ENCODE results near the gene FSTL4. TPM values are rescaled to one million over a fixed set of nuclear protein-coding genes. Genes with fewer than 3 reads are reported as not detected.

FSTL4 gene
- total and polyA plus RNA-seq, 12 donors: 0.48 to 5.2 (median 2.3) TPM

DNA sequence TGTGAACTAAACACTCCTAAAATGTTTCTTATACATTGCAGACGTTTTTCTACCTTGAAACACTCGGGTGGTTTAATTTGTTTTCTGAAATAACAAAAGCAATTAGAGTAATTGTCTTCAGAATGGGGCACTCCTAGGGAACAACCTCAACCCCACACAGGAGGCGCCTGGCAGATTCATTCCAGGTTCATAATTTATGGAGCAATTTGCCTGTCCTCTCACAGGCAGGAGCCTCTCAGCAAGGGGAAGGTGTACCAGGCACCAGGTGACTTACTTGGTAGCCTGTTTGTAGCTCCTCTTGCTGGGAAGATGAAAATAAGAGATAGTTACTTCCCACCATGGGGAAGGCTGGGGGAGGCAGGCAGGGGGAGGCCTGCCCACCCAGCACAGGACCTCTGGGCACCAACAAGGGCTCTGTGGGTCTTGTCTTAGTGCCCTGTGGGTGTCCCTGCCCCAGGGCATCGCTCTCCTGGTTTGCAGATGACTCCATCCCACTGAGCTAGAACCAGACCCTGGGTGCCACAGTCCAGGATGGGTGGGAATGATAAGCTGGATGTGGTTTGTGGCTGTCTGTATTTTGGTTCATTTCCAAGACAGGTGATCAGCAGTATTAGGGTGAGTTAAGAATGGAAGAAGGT is 144.4 kb downstream of the FSTL4 start:
- TF ChIP-seq POLR2A (IDR thresholded peaks at IDR 0.05) (no peak), CTCF (IDR thresholded peaks at IDR 0.05) (no peak)
- no peaks in the 10 kb centered on the region for H3K9me3 ChIP-seq (replicated peaks in 1 of 3)
- intact Hi-C loops (cut with DNase I): no loop called here
- H3K27me3 ChIP-seq: no peaks in the 10 kb centered on the region
- no peaks in the 10 kb centered on the region for H3K36me3 ChIP-seq (replicated peaks in 1 of 2)
- H3K27ac ChIP-seq: no peak overlapping the region
- H3K4me3 ChIP-seq: no peak overlapping the region
- no peaks in the 10 kb centered on the region for H3K4me1 ChIP-seq (replicated peaks in 1 of 2)
- DNase-seq: peak in 1 of 7 donors; percentile 10
- WGBS, 4 donors: 75 to 83% (median 78%) methylated on average over 4 of the region's 4 CpGs

DNA sequence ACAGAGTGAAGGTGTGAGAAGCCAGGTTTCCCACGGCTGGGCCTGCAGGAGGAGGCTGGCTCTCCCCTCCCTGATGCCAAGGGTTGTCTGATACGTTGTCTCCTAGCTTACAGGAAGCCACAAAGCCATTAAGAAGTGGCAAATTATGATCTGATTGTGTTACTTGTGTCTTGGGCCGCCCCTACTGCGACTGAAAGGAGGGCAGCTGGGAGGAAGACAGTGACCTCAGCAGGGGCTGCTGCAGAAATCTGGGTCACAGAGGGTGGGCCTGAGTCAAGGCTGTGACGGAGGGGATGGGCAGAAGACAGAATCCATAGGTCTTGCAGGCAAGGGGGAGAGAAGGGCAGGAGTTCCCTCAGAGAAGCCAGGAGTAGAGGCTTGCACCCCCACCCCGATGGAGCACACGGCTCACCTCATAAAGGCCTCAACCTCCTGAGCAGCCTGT is 145.0 kb downstream of the FSTL4 start:
- Histone ChIP-seq H3K9me3 (replicated peaks in 1 of 3) (no peaks in the 10 kb centered on the region), H3K36me3 (replicated peaks in 1 of 2) (no peaks in the 10 kb centered on the region), H3K4me1 (replicated peaks in 1 of 2) (no peaks in the 10 kb centered on the region), H3K27me3 (no peaks in the 10 kb centered on the region), H3K4me3 (no peak overlapping the region), H3K27ac (no peak overlapping the region)
- intact Hi-C loops (cut with DNase I): no loop called here
- WGBS, 4 donors: 75 to 82% (median 77%) methylated on average over 7 of the region's 7 CpGs
- no peak for DNase-seq
- TF ChIP-seq CTCF (IDR thresholded peaks at IDR 0.05) (no peak), POLR2A (IDR thresholded peaks at IDR 0.05) (no peak)

DNA sequence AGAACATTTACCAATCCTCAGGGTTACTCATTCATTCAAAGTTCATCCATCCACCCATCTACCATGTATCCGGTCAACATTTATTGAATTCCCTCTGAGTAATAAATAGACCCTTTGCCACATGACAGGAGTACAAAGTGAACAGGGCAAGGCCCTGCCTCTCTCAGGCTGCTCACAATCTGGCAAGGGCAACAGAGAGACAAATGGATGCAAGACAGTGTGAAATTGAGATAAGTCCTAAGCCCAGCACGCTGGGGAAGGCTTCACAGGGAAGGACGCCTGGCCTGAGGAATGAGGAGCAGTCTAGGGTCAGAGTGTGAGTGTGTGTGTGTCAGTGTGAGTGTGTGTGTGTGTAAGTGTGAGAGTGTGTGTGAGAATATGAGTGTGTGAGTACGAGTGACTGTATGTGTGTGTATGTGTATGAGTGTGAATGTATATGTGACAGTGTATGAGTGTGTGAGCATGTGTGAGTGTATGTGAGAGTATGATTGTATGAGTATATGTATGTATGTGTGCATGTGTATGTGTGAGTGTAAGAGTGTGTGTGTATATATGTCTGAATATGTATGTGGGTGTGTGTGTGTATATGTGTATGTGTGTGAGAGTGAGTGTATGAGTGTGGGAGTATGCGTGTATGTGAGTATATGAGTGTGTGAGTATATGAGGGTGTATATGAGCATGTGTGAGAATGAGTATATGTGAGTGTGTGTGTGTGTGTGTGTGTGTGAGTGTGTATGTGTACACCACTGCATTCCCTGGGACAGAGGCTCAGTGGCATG is 145.6 kb downstream of the FSTL4 start:
- H3K27me3 ChIP-seq: no peaks in the 10 kb centered on the region
- H3K4me3 ChIP-seq: no peak overlapping the region
- H3K36me3 ChIP-seq (replicated peaks in 1 of 2): no peaks in the 10 kb centered on the region
- no peak for DNase-seq
- no peak overlapping the region for H3K27ac ChIP-seq
- intact Hi-C loops (cut with DNase I): no loop called here
- no peaks in the 10 kb centered on the region for H3K4me1 ChIP-seq (replicated peaks in 1 of 2)
- WGBS, 4 donors: 91 to 94% (median 92%) methylated on average over 5 of the region's 5 CpGs
- TF ChIP-seq CTCF (IDR thresholded peaks at IDR 0.05) (no peak), POLR2A (IDR thresholded peaks at IDR 0.05) (no peak)
- H3K9me3 ChIP-seq (replicated peaks in 1 of 3): no peaks in the 10 kb centered on the region

- H3K36me3 ChIP-seq (replicated peaks in 1 of 2): no peaks in the 10 kb centered on the region
- no peak for DNase-seq
- TF ChIP-seq CTCF (IDR thresholded peaks at IDR 0.05) (no peak), POLR2A (IDR thresholded peaks at IDR 0.05) (no peak)
- 96 to 98% (median 98%) methylated on average over 6 of the region's 6 CpGs for WGBS, 4 donors
- intact Hi-C loops (cut with DNase I): no loop called here
- H3K27me3 ChIP-seq: no peaks in the 10 kb centered on the region
- no peak overlapping the region for H3K4me3 ChIP-seq
- H3K27ac ChIP-seq: no peak overlapping the region
- H3K4me1 ChIP-seq (replicated peaks in 1 of 2): no peaks in the 10 kb centered on the region
- H3K9me3 ChIP-seq (replicated peaks in 1 of 3): no peaks in the 10 kb centered on the region
Observed at GRCh38 chr5:133464013-133464412, 148.3 kb downstream of the FSTL4 start.
